SK-N-SH treated with all-trans-retinoic acid at 6 μM for 48 hours (cell line): ENCODE results near the gene PAX5.

ENCODE experiments used
- ARNTL ChIP-seq: fragments of 450-650 bp; formaldehyde crosslinking; IDR thresholded peaks from 2 replicates; pipeline ENCODE4 v1.5.0; 2020; ENCODE audit warnings: low read depth, mild to moderate bottlenecking, moderate library complexity, borderline replicate concordance
- POU6F1 ChIP-seq: fragments of 250-450 bp; sonication (Bioruptor Pico); IDR thresholded peaks from 2 replicates; pipeline ENCODE4 v1.8.0; 2021; ENCODE audit warnings: low read depth, mild to moderate bottlenecking, moderate library complexity, borderline replicate concordance
- ZFP30 ChIP-seq: fragments of 450-650 bp; formaldehyde crosslinking; IDR thresholded peaks from 2 replicates; pipeline ENCODE4 v1.5.0; 2022; ENCODE audit warnings: mild to moderate bottlenecking, moderate library complexity
- ZNF565 ChIP-seq: fragments of 450-650 bp; formaldehyde crosslinking; conservative IDR thresholded peaks from 2 replicates; pipeline ENCODE4 v1.5.0; 2020; ENCODE audit warnings: low read depth, mild to moderate bottlenecking, moderate library complexity

GRCh38 chr9:36874261-36874660 is 159.8 kb downstream of the PAX5 start:
- TF ChIP-seq POU6F1 (no peak), ARNTL (no peak), ZFP30 (CRISPR knock-in tag) (no peak), ZNF565 (CRISPR knock-in tag) (no peak)
